ENCODE results near the gene FAM20A.

FAM20A gene

DNA sequence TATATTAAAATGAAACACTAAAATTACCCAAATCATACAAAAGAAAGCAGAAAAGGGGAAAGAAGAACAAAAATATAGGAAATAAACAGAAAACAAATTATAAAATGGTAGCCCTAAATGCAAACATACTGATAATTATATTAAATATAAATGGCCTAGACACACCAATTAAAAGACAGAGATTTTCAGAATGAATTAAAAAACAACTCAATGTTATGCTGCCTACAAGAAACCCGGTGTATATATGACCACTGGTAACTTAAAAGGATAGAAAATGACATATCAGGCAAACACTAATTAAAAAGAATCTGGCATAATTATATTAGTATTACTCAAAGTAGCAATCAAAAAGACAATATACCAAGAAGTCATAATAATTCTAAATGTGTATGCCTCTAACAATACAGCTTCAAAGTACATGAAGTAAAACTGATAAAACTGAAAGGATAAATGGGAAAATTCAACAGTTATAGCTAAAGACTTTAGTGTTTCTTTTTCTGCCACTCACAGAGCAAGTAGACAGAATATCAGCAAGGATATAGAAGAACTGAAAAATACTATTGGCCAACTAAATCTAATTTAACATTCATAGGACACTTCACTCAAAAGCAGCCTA is 7.5 kb upstream of the FAM20A start:
- no peak for DNase-seq (ENCODE audit: low spot score)

DNA sequence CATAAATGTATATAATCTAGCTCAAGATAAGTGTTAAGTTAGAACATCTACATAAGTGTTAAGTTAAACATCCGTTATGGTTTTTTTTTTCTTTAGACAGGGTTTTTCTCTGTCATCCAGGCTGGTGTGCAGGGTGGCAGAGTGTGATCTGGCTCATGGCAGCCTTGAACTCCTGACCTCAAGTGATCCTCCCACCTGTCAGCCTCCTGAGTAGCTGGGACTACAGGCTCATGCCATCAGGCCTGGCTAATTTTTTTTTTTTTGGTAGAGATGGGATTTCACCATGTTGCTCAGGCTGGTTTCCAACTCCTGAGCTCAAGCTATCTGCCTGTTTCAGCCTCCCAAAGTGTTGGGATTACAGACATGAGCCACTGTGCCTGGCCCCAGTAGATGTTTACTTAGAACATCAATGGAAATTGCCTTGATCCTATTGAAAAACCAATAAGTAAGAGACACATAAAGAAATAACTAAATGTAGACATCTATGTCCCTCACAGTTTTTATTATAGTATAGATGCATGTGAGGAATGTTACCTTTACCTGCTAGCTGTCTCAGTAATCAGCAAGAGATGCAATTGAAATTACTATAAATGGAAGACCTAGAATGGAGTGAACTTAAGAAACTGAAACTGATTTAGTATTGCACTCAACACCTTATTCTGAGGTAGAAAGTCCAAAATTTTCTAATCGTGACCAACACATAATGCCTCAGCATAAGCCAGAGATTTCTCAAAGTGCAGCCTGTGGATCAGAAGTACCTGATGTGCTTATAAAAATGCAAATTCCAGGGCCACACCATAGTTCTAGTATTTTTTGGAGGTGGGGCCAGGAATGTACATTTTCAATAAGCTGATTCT is 5.5 kb upstream of the FAM20A start:
- no peak for DNase-seq (ENCODE audit: low spot score)

DNA sequence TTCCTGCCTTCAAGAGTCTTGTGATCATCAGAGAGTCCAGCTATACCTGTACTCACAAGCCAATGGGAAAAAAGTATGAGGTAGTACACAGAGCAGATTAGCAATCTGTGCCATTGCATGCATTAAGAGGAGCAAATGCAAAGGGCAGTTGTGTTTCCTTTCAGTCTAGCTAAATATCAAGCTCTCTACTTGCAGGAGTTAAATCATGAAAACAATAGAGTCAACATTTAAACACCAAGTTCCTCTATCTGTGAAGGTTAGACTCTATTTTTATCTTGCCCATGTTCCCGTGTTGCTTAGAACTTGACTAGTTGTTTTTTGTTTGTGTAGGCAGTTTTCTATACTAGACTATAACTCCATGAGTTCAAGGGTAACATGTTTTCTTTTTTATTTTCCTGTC is 4.7 kb upstream of the FAM20A start:
- no peak for DNase-seq (ENCODE audit: low spot score)

DNA sequence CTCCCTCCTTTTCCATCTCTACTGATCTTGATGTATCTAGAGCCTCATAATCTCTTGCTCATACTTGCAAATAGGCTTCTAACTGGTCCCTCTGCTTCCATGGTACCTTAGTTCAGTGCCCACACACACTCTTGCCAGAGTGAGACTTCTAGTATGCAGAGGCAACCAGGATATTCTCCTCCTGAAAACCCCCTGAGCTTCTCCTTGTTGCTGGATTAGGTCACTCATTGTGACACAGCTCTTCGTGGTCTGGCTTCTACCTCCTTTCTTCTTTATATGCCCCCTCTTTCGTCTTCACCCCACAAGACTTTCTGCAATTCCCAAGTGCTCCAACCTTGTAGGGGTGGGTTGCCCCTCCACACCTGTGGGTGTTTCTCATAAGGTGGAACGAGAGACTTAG is 2.5 kb upstream of the FAM20A start:
- no peak for DNase-seq (ENCODE audit: low spot score)

DNA sequence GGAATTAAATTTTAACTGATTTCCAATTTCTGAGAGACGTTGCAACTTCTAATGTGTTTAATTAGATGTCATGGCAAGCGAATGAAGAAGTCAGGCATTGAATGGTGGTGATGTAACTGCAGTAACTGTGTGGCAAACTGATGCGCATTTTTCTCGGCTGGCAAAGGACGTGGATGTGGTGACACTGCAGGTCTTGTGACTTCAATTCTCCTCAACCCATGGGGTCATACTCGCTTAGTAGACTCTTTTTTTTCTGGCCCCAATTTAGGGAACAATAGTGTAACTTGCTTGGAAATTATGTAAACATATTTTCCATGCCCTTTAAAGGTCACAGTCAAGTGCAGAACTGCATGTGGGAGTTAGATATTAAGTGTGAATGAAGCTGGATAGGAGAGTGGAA is 1.9 kb upstream of the FAM20A start:
- no peak for DNase-seq (ENCODE audit: low spot score)

DNA sequence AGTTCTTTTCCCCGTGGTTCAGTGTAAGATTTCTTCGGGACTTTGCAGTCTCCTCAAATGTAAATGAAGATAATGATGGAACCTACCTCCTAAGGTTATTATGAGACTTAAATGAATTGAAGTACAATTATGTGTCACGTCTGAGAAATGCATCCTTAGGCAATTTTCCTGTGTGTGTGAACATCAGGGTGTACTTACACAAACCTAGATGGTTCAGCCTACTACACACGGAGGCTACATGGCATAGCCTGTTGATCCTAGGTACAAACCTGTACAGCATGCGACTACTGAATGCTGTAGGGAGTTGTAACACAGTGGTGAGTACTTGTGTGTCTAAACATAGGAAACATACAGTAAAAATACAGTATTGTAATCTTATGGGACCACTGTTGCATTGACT is 1.1 kb upstream of the FAM20A start:
- DNase-seq (ENCODE audit: low spot score) = no peak

DNA sequence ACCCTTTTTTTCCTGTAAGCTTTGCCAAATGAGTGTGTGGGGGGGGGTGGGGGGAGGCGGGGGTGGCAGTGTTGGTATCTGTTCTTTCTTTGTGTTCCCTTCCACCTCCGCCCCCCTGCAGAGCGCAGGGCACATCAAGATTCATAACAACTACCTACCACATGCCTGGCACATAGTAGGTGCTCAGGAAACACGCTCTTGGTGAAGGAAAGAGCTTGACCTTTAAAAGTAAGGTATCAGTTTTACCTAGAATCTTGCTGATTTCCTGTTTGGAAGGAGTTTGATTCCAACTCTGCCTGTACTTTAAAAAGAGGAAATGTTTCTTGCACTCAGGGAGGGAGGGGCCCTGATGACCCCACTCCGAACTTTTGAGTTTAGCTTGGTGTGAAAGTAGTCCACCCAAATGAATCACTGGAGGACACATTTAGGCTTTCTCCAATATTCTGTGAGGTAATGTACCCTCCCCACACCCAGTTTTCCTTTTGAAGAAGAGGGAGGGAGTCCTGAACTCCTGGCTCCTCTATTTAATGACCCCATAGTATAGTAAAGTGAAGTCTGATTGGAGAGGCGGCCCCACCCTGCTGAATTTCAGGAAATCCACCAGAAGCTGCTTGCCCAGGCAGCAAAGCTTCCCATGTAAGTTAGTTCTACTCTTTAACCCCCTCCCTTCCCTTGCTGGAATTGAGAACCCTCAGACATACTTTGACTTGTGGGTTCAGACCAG is 560 bp upstream of the FAM20A start:
- no peak for DNase-seq (ENCODE audit: low spot score)

DNA sequence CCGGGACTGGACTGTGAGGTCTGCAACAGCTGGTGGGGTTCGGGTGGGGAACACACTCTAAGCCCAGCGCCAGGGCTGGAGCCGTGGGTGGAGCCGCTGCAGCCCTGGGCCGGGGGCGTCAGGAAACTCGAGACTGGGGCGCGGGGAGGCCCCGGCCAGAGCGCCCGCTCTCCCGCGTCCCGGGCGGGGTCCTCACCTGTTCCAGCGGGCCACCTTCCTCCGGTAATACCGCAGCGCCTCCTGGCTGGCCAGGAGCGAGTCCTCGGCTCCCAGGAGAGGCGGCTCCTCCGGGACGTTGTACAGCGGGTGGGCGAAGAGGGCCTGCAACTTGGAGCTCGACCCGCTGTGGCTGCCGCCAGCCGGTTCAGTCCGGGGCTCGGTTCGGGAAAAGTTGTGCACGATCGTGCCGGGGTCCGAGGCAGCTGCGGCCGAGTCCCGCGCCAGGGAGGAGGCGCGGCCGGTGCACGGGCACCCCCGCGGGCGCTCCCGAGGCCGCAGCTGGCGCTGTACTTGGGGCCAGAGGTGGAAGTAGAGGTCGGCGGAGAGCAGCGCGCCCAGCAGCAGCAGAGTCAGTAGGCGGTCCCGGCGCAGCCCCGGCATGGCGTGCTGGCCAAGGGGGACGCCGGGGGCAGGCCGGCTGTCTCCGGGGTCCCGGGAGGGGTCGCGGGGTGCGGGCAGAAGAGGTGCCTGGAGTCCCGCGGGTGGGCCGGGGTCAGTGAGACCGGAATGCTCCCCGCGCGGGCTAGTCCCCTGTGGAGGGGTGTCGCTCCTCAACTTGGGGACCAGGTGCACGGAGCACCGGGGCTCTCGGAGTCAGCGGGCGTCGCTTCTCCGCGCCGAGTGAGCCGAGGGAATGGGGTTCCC is 868 bp downstream of the FAM20A start:
- DNase-seq (ENCODE audit: low spot score) = no peak

DNA sequence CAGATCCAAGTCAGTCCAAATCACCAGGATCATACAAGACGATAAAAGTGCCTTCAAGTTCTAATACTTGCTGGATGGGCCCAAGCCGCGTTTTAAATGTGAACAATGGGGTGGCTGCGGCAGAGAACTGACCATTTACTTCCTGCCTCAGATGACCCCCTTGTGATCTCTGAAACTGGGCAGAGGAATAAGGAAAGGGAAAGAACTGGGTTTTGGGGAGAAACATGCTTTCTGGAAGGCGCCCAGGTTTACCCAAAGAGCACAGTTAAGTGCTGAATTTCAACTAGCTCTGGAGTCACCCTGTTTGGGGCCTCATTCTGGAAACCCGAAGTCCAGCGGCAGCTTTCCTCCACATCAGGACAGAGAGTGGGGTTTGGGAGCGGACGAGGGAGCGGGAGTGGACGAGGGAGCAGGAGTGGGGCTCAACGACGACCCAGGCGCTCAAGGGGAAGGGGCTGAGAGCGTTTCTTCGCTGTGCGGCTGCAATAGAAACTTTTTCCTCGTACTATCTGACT is 1.6 kb downstream of the FAM20A start:
- DNase-seq (ENCODE audit: low spot score) = no peak

DNA sequence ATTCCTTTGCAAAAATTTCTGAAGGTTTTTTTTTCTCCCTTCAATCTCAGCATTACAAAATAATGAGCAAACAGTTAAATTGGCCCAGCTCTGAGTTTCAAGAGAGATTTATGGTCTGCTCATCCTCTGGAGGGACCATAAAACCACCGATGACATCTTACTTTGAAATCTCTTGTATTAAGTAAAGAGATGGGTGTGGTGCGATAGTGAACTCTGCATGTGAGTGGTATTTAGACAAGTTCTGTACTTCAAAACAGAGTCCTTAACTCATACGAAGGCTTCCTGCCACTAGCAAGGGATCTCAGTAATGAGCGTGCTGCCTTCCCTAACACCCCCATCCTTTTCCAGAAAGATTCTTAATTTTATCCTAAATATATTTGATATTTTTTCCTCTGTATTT is 2.1 kb downstream of the FAM20A start:
- no peak for DNase-seq (ENCODE audit: low spot score)

DNA sequence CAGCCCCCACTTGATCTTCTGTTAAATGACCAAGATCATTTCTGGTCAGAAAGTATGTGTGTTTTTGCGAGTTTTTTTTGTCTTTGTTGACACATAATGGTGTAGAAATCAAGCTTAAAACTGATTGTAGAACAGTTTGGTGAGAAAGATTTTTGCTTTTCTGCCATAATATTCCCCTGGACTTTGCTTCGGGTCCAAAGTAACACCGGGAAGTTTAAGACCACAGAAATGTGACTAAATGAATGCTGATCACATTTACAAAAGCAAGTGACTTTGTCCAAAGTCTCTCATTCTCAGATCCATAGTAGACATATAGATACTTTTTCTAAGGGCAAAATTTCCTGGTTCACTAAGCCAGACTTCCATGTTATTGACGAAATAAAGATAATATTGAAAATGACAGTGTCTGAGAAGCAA is 2.6 kb downstream of the FAM20A start:
- no peak for DNase-seq (ENCODE audit: low spot score)

DNA sequence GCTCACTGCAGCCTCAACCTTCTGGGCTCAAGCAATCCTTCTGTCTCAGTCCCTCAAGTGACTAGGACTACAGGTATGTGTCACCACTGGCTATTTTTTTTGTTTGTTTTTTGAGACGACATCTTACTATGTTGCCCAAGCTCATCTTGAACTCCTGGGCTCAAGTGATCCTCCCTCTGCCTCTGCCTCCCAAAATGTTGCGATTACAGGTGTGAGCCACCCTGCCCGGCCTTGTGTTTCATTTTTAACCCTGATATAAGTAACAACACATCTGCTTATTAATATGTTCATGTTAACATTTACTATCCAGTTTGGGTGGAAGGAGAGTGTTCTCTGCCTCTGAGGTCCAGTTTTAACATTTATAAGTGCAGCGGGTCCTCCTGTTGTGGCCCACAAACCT is 3.1 kb downstream of the FAM20A start:
- DNase-seq (ENCODE audit: low spot score) = no peak

DNA sequence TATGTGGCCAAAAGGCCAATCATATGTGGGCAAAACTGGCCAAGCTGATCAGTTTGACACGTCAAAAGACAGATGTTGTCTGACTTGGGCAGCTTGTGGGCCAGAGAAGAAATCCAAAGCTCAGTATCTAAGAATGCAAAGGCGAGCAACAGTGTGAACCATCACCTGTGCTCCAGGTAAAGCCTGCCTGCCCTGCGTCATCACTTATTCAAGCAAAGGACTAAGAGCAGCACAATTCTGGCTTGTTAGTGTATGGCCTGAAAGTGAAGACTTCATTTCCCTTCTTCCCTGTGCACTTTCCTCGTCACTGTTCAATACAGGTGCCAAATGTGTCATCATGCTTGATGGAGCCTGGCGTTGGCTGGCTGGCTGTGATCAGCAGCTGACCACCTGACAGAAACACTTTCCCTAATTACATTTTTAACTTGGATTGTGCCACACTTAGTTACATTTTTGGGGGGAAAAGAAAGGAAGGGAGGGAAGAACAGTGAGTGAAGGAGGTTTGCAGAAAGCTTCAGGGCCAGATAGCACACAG is 4.7 kb downstream of the FAM20A start:
- no peak for DNase-seq (ENCODE audit: low spot score)

DNA sequence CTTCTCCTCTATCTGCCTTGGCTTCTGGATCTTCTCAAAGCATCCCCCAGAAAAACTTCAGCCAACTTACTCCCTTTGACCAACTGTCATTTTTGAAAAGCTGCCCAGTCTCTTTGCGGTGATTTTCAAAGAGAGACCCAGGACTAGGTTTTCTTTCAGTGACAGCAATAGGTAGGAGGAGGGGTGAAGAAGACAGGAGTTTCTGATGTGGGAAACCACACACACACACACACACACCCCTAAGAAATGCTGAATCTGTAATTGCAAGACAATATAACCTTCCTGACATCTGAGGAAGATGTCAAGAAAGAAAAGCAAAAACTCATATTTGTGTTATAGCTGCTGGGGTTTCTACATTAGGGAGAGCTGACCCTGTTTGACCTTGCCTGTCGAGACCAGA is 5.2 kb downstream of the FAM20A start:
- DNase-seq (ENCODE audit: low spot score) = no peak

DNA sequence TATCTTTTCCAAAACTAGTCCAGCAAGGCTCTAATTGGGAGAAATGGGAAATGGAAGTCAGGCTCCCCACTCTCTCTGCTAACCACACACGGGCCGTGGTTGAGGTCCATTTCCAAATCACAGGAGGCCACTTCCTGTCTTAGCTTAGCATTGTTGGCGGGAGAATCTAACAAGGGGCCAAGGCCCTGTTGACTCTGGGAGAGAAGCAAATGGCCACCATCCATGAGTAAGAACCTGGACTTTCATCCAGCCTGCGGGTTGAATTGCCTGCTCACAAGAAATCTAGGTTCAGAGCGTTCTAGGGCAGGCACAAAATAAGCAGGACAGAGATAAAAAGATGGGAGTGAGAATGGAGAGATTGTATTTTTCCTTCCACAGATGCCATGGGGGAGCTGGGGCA is 5.7 kb downstream of the FAM20A start:
- DNase-seq (ENCODE audit: low spot score) = no peak

DNA sequence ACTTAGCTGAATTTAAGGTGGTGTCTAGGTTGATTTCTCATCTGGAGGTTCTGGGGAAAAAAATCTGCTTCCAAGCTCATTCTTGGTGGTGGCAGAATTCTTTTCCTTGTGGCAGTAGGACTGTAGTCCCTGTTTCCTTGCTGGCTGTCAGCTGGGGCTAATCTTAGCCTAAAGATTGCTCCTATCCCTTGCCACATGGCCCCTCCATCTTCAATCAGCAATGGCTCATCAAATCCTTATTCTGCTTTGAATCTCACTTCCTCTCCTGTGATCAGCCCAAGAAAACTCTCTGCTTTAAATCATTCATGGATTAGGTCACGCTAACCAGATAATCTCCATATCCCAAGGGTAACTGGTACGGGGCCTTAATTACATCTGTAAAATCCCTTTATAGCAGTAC is 6.6 kb downstream of the FAM20A start:
- DNase-seq (ENCODE audit: low spot score) = no peak

DNA sequence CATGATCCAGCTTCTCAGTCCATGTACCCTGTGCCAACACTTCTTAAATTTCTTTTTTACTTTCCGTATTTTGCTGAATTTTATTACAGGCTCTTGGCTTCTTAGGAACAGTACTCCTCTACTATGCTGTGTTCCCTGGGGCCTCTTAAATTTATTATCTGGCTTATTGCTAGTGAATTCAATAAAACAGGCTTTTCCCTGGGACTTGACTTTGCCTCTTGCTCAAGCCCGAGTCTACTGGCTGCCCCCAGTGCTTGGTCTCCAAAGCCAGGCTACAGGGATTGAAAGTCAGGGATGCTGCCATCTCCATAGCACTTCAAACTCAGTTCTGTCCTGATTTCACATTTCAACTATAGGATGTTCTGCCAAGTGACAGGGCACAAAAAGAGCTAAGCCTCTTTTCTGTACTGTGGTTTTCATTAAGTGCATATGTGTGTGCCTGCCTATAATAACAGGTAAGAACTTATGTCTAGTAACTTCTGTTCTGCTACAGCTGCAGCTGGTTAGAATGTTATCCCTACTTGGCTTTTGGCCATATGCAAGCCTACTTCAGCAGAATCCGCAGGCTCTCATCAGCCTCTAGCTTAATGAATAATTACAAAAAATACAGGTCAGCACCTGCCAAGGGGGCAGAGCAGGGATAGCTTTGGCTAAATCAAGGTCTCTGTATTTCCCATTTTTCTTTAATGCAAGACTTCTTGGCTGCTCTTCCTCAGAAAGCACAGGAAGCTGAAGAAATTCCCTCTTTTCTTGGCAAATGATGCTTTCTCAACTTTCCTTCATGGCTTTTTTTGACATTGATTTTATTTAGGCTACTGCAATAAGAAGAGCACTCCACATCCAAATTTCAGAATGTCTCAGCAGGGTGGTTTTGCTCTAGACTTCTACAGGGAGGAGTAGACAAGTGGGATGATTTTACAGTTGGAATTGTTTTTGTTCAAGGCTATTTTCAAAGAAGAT is 8.2 kb downstream of the FAM20A start:
- DNase-seq (ENCODE audit: low spot score) = no peak

DNA sequence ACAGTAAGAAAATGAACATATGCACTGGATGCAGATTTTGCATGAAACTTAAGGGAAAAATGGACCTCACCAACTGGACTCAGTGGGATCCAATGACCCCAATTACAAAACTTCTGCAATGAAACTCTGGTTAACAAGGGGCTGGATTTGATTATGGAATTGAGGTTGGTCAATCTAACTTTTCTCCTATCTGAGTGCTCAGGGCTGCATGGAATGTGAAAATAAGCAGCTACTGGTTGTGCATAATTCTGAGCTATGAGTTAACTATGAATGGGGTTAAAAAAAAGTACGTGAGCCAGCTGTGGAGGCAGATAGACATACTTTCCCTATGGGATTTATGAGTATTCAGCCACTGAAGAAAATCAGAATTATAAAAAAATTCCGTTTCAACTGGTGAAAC is 9.2 kb downstream of the FAM20A start:
- no peak for DNase-seq (ENCODE audit: low spot score)

DNA sequence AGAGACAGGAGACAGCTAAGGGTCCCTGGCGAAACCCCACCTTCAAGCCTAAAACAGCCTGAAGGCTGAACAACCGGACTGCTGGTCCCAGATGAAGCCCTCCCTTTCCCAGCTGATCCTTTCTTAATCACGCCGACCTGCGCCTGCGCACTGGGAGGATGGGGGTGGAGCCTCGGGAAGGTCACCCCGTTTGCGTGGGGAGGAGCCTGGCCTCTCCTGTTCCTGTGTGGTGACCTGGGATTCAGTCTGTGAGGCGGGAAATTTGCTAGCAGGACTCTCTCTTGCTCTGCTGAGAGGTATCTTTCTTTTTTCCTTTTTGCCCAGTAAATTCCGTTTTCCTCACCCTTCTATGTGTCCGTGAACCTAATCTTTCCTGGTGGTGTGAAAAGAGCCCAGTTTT is 9.6 kb downstream of the FAM20A start:
- no peak for DNase-seq (ENCODE audit: low spot score)

DNA sequence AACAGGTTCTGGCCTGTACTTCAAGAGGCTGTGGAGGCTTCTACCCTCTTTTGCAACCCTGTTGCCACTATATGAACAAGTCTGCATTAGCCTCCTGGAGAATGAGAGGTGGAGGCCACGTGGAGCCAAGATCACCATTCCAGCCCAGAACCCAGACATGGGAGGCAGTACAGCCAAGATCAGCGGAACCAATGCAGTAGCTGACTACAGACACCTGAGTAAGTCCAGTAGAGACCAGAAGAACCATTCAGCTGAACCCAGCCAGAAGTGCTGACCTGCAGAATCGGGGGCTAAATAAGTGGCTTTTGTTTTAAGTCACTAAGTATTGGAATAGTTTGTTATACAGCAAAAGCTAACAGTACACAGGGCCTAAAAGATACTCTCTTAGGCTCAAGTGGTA is 12.1 kb downstream of the FAM20A start:
- no peak for DNase-seq (ENCODE audit: low spot score)

DNA sequence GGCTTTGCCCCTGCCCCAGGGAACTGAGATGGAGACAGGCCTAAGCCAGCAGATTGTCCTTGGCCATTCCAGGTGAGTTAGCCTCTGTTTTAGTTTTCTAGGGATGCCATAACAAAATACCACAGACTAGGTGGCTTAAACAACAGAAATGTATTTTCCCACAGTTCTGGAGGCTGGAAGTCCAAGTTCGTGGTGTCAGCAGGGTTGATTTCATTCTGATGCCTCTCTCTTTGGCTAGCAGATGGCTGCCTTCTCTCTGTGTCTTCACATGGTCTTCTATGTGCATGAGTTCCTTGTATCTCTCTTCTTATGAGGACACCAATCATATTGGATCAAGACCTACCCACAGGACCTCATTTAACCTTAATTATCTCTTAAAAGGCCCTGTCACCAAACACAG is 12.8 kb downstream of the FAM20A start:
- no peak for DNase-seq (ENCODE audit: low spot score)
